H9 (cell line): ENCODE results near the gene EDC3. TPM values are rescaled to one million over a fixed set of nuclear protein-coding genes. Genes with fewer than 3 reads are reported as not detected.

Source experiments
- DNase-seq: peaks from one replicate; pipeline ENCODE4 v3.0.0-alpha.2; 2017
- H2AFZ ChIP-seq: one replicate; pipeline ENCODE4 v1.6.1; 2013; ENCODE audit warnings: mild to moderate bottlenecking, low read length, control low read depth, moderate library complexity
- H2AK5ac ChIP-seq: 2 replicates; pipeline ENCODE4 v1.6.1; 2013; ENCODE audit warnings: low read length, control low read depth, mixed read lengths; ENCODE audit not compliant: insufficient read length
- H2BK120ac ChIP-seq: one replicate; pipeline ENCODE4 v1.6.1; 2013; ENCODE audit warnings: low read depth, mild to moderate bottlenecking, low read length, control low read depth, inconsistent platforms; ENCODE audit not compliant: poor library complexity, severe bottlenecking
- H2BK12ac ChIP-seq: 2 replicates; pipeline ENCODE4 v1.6.1; 2013; ENCODE audit warnings: low read length, control low read depth, mixed read lengths, low read depth; ENCODE audit not compliant: insufficient read length
- H2BK15ac ChIP-seq: 2 replicates; pipeline ENCODE4 v1.6.1; 2013; ENCODE audit warnings: low read depth, low read length, control low read depth
- H2BK20ac ChIP-seq: one replicate; pipeline ENCODE4 v1.6.1; 2013; ENCODE audit warnings: low read depth, mild to moderate bottlenecking, low read length, control low read depth, inconsistent platforms; ENCODE audit not compliant: poor library complexity, severe bottlenecking
- H2BK5ac ChIP-seq: 2 replicates; pipeline ENCODE4 v1.6.1; 2013; ENCODE audit warnings: low read length, control low read depth, mixed read lengths; ENCODE audit not compliant: insufficient read length
- H3K14ac ChIP-seq: 2 replicates; pipeline ENCODE4 v1.6.1; 2013; ENCODE audit warnings: low read length, control low read depth; ENCODE audit not compliant: insufficient read depth
- H3K18ac ChIP-seq: 2 replicates; pipeline ENCODE4 v1.6.1; 2013; ENCODE audit warnings: low read depth, mild to moderate bottlenecking, mixed read lengths, low read length, control low read depth; ENCODE audit not compliant: insufficient read length
- H3K23ac ChIP-seq: 2 replicates; pipeline ENCODE4 v1.6.1; 2013; ENCODE audit warnings: low read length, control low read depth, mixed read lengths, low read depth; ENCODE audit not compliant: insufficient read length
- H3K23me2 ChIP-seq: 2 replicates; pipeline ENCODE4 v1.6.1; 2013; ENCODE audit warnings: low read depth, mild to moderate bottlenecking, mixed read lengths, low read length, control low read depth; ENCODE audit not compliant: insufficient read length, poor library complexity, severe bottlenecking
- H3K27ac ChIP-seq: 2 replicates; pipeline ENCODE4 v1.5.1; 2013; ENCODE audit warnings: low read length, control low read depth, mixed read lengths, low read depth; ENCODE audit not compliant: insufficient read length
- H3K27me3 ChIP-seq: 2 replicates; pipeline ENCODE4 v1.6.1; 2013; ENCODE audit warnings: low read length, control low read depth, inconsistent platforms; ENCODE audit not compliant: insufficient read depth
- H3K4ac ChIP-seq: 2 replicates; pipeline ENCODE4 v1.6.1; 2013; ENCODE audit warnings: low read depth, mild to moderate bottlenecking, control low read depth, inconsistent platforms, low read length, moderate library complexity
- H3K4me1 ChIP-seq: 2 replicates; pipeline ENCODE4 v1.6.1; 2013; ENCODE audit warnings: low read length, control low read depth, inconsistent platforms; ENCODE audit not compliant: insufficient read depth
- H3K4me2 ChIP-seq: 2 replicates; pipeline ENCODE4 v1.6.1; 2013; ENCODE audit warnings: low read length, control low read depth, mixed read lengths; ENCODE audit not compliant: insufficient read length, insufficient read depth
- H3K56ac ChIP-seq: 2 replicates; pipeline ENCODE4 v1.6.1; 2013; ENCODE audit warnings: low read depth, mild to moderate bottlenecking, mixed read lengths, low read length, control low read depth; ENCODE audit not compliant: insufficient read length
- H3K79me1 ChIP-seq: 2 replicates; pipeline ENCODE4 v1.6.1; 2013; ENCODE audit warnings: low read depth, mild to moderate bottlenecking, moderate library complexity, low read length, control low read depth, inconsistent platforms; ENCODE audit not compliant: insufficient read depth, poor library complexity, severe bottlenecking
- H3K79me2 ChIP-seq: 2 replicates; pipeline ENCODE4 v1.6.1; 2013; ENCODE audit warnings: low read length, control low read depth, inconsistent platforms; ENCODE audit not compliant: insufficient read depth
- H3K9ac ChIP-seq: 2 replicates; pipeline ENCODE4 v1.6.1; 2013; ENCODE audit warnings: low read length, control low read depth, mixed read lengths; ENCODE audit not compliant: insufficient read length; ENCODE audit errors: extremely low read depth
- H3K9me3 ChIP-seq: one replicate; pipeline ENCODE4 v1.6.1; 2013; ENCODE audit warnings: low read depth, low read length, inconsistent platforms; ENCODE audit not compliant: control insufficient read depth
- H3T11ph ChIP-seq: one replicate; pipeline ENCODE4 v1.6.1; 2013; ENCODE audit warnings: mild to moderate bottlenecking, low read length, control low read depth, inconsistent platforms
- H4K20me1 ChIP-seq: one replicate; pipeline ENCODE4 v1.6.1; 2013; ENCODE audit not compliant: control insufficient read depth, insufficient read length, insufficient read depth
- H4K5ac ChIP-seq: 2 replicates; pipeline ENCODE4 v1.6.1; 2013; ENCODE audit warnings: low read depth, mild to moderate bottlenecking, mixed read lengths, low read length, control low read depth; ENCODE audit not compliant: insufficient read length
- H4K8ac ChIP-seq: replicated peaks from 2 replicates; pipeline ENCODE4 v1.6.1; 2013; ENCODE audit warnings: low read length, control low read depth, mixed read lengths, low read depth; ENCODE audit not compliant: insufficient read length
- H4K91ac ChIP-seq: 2 replicates; pipeline ENCODE4 v1.6.1; 2013; ENCODE audit warnings: low read depth, mild to moderate bottlenecking, moderate library complexity, mixed read lengths, low read length, control low read depth; ENCODE audit not compliant: insufficient read length
- H3K27ac Mint-ChIP-seq, 3 experiments: 2 replicates in 2 of 3; 3 replicates in 1 of 3; pipeline ENCODE4 v1.8.0; 2020 to 2021; ENCODE audit warnings: mixed read lengths in 3 of 3, mild to moderate bottlenecking in 1 of 3, moderate library complexity in 1 of 3
- H3K27me3 Mint-ChIP-seq: 2 replicates; pipeline ENCODE4 v1.8.0; 2021; ENCODE audit warnings: low read depth, mild to moderate bottlenecking, moderate library complexity, mixed read lengths
- H3K36me3 Mint-ChIP-seq, 3 experiments: 2 replicates in 2 of 3; 3 replicates in 1 of 3; pipeline ENCODE4 v1.8.0; 2020 to 2021; ENCODE audit warnings: low read depth in 3 of 3, mixed read lengths in 3 of 3; ENCODE audit not compliant: insufficient read depth in 1 of 3
- H3K4me1 Mint-ChIP-seq, 2 experiments: 2 replicates each; pipeline ENCODE4 v1.8.0; 2020; ENCODE audit warnings: mixed read lengths in 2 of 2
- H3K4me3 Mint-ChIP-seq, 2 experiments: 2 replicates in 1 of 2; 3 replicates in 1 of 2; pipeline ENCODE4 v1.8.0; 2020 to 2021; ENCODE audit warnings: mild to moderate bottlenecking in 2 of 2, mixed read lengths in 2 of 2, moderate library complexity in 1 of 2
- H3K9me3 Mint-ChIP-seq, 2 experiments: 2 replicates in 1 of 2; 3 replicates in 1 of 2; pipeline ENCODE4 v1.8.0; 2020; ENCODE audit warnings: mild to moderate bottlenecking in 2 of 2, mixed read lengths in 2 of 2, moderate library complexity in 1 of 2
- WGBS: extraction: QIAGEN DNeasy Blood & Tissue Kit; methylation state at CpG from one replicate; pipeline ENCODE4 v1.1.7; 2013; ENCODE audit warnings: missing lambda C conversion rate, low lambda C conversion rate, mixed read lengths; ENCODE audit not compliant: insufficient read length; ENCODE audit errors: extremely low coverage; 5-methylcytosine and 5-hydroxymethylcytosine counted together
- total RNA-seq: library from RNA; stranded (reverse); gene quantifications from 2 replicates; pipeline ENCODE4 v1.2.1, GENCODE V29; 2021
- TF ChIP-seq, protein P1 (sequence below): fragments of 200-600 bp; sonication (generic); conservative IDR thresholded peaks from 3 replicates; pipeline ENCODE4 v1.8.0; 2021; ENCODE audit warnings: antibody characterized with exemption, mild to moderate bottlenecking

Gene EDC3
- total RNA-seq, 1 experiment from 2014 or later = 60.5 TPM

DNA sequence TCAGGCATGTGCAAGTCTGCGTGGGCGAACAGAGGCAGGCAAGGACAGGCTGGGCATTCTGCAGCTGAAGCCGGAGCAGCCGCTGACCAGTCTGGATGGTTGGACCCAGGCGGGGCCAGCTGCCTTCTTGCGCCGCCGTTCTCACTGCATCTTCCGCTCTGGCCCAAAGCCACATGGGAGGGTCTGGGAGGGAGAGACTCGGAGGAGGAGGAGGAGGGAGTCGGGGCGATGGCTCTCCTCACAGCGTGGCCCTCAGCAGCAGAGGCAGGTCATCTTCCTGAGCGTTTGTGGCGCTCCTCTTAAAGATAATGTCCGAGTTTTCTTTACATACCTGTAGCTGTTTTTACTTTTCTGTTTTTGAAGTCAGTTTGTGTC is 74.3 kb downstream of the EDC3 start:
- H3K27ac ChIP-seq = no peak overlapping the region
- Mint-ChIP-seq H3K27ac (peak overlapping the region in 2 of 3 experiments; percentile 71 to 81; a peak in 2 of 7 replicates), H3K27me3 (no peaks in the 10 kb centered on the region; the same call in 1 of the 2 replicates), H3K36me3 (peaks cover 53 to 74% (median 73%) of the 10 kb centered on the region in 3 experiments; a peak in 6 of 7 replicates), H3K4me3 (peak overlapping the region in 1 of 2 experiments; percentile 31; a peak in 1 of 5 replicates), H3K9me3 (no peaks in the 10 kb centered on the region), H3K4me1 (peaks cover 21 to 25% of the 10 kb centered on the region in 2 experiments)
- H3K23me2 ChIP-seq = peaks cover under 1% of the 10 kb centered on the region
- no peak overlapping the region for H2BK12ac ChIP-seq
- H3K4me2 ChIP-seq = no peak overlapping the region
- H3K79me2 ChIP-seq = peaks cover 18% of the 10 kb centered on the region; the same call in 1 of the 2 replicates
- H3K18ac ChIP-seq = no peak overlapping the region
- H4K91ac ChIP-seq = no peak overlapping the region
- H3K9me3 ChIP-seq = no peaks in the 10 kb centered on the region
- no peak overlapping the region for H3T11ph ChIP-seq
- H2BK15ac ChIP-seq = no peak overlapping the region
- H3K79me1 ChIP-seq = peaks cover 9% of the 10 kb centered on the region
- H3K14ac ChIP-seq = no peak overlapping the region; the same call in 1 of the 2 replicates
- no peaks in the 10 kb centered on the region for H3K27me3 ChIP-seq
- TF ChIP-seq, protein P1, sequence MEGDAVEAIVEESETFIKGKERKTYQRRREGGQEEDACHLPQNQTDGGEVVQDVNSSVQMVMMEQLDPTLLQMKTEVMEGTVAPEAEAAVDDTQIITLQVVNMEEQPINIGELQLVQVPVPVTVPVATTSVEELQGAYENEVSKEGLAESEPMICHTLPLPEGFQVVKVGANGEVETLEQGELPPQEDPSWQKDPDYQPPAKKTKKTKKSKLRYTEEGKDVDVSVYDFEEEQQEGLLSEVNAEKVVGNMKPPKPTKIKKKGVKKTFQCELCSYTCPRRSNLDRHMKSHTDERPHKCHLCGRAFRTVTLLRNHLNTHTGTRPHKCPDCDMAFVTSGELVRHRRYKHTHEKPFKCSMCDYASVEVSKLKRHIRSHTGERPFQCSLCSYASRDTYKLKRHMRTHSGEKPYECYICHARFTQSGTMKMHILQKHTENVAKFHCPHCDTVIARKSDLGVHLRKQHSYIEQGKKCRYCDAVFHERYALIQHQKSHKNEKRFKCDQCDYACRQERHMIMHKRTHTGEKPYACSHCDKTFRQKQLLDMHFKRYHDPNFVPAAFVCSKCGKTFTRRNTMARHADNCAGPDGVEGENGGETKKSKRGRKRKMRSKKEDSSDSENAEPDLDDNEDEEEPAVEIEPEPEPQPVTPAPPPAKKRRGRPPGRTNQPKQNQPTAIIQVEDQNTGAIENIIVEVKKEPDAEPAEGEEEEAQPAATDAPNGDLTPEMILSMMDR = no peak
- no peaks in the 10 kb centered on the region for H4K20me1 ChIP-seq
- no peak overlapping the region for H2AK5ac ChIP-seq
- H2BK120ac ChIP-seq = no peak overlapping the region
- H4K5ac ChIP-seq = no peak overlapping the region
- H3K4me1 ChIP-seq = no peaks in the 10 kb centered on the region
- no peak for DNase-seq
- no peak overlapping the region for H3K23ac ChIP-seq
- H2AFZ ChIP-seq = no peak overlapping the region
- no peak overlapping the region for H2BK20ac ChIP-seq
- no CpG with 5 or more reads among the region's 16 CpGs for WGBS
- H3K56ac ChIP-seq = no peak overlapping the region
- H2BK5ac ChIP-seq = no peak overlapping the region
- no peak overlapping the region for H3K4ac ChIP-seq
- no peak overlapping the region for H4K8ac ChIP-seq
- H3K9ac ChIP-seq = no peak overlapping the region
